ENCODE data around the gene LDLRAP1. TPM values are rescaled to one million over a fixed set of nuclear protein-coding genes. Genes with fewer than 3 reads are reported as not detected.

LDLRAP1 gene
- 10 to 100 TPM in 1 of 4 donors, 1 to 10 TPM in 3; 1.2 to 26.6 (median 7.7) TPM for total RNA-seq

GRCh38 chr1:25543425-25544242 is at the start of gene LDLRAP1:
Gene LDLRAP1 (plus strand): TSS chr1:25543606. CDS start chr1:25543699, 93 bp downstream.
- no peaks in the 10 kb centered on the region for H3K27me3 ChIP-seq
- intact Hi-C loops (cut with DNase I; ENCODE audit: low total_unique reads) = no loop called here
- H3K9me3 ChIP-seq = no peaks in the 10 kb centered on the region
- TF ChIP-seq CTCF (IDR thresholded peaks at IDR 0.05) (peak in 1 of 4 experiments; percentile 27), POLR2A (IDR thresholded peaks at IDR 0.05) (peak; percentile 92 to 94)
- peak; percentile 64 to 83 for DNase-seq
- H3K4me1 ChIP-seq = peaks cover 0 to 8% of the 10 kb centered on the region in 2 donors
- peak within 1 kb of the TSS; percentile 77 to 78 for H3K27ac ChIP-seq
- peak within 1 kb of the TSS; percentile 53 to 67 for H3K4me3 ChIP-seq
- H3K36me3 ChIP-seq = no peaks in the 10 kb centered on the region

GRCh38 chr1:25494952-25495351 is 48.5 kb upstream of the LDLRAP1 start:
- H3K36me3 ChIP-seq = no peaks in the 10 kb centered on the region
- H3K27me3 ChIP-seq = no peaks in the 10 kb centered on the region
- no peak for TF ChIP-seq POLR2A (IDR thresholded peaks at IDR 0.05)
- TF ChIP-seq CTCF (IDR thresholded peaks at IDR 0.05) = no peak
- H3K4me1 ChIP-seq = no peaks in the 10 kb centered on the region
- H3K4me3 ChIP-seq = no peak overlapping the region
- no peak overlapping the region for H3K27ac ChIP-seq
- no peak for DNase-seq
- H3K9me3 ChIP-seq = no peaks in the 10 kb centered on the region
- intact Hi-C loops (cut with DNase I; ENCODE audit: low total_unique reads) = no loop called here

GRCh38 chr1:25500694-25501093 is 42.7 kb upstream of the LDLRAP1 start:
- H3K4me3 ChIP-seq = no peak overlapping the region
- no peaks in the 10 kb centered on the region for H3K36me3 ChIP-seq
- no peak for TF ChIP-seq POLR2A (IDR thresholded peaks at IDR 0.05)
- no peak for TF ChIP-seq CTCF (IDR thresholded peaks at IDR 0.05)
- no peak for DNase-seq
- intact Hi-C loops (cut with DNase I; ENCODE audit: low total_unique reads) = no loop called here
- H3K27ac ChIP-seq = no peak overlapping the region
- H3K27me3 ChIP-seq = no peaks in the 10 kb centered on the region
- no peaks in the 10 kb centered on the region for H3K9me3 ChIP-seq
- H3K4me1 ChIP-seq = no peaks in the 10 kb centered on the region

GRCh38 chr1:25501235-25502058 is 42.0 kb upstream of the LDLRAP1 start:
- H3K9me3 ChIP-seq = no peaks in the 10 kb centered on the region
- no peaks in the 10 kb centered on the region for H3K27me3 ChIP-seq
- no peaks in the 10 kb centered on the region for H3K36me3 ChIP-seq
- intact Hi-C loops (cut with DNase I; ENCODE audit: low total_unique reads) = no loop called here
- H3K27ac ChIP-seq = no peak overlapping the region
- no peak for DNase-seq
- no peaks in the 10 kb centered on the region for H3K4me1 ChIP-seq
- TF ChIP-seq CTCF (IDR thresholded peaks at IDR 0.05) (no peak), POLR2A (IDR thresholded peaks at IDR 0.05) (no peak)
- no peak overlapping the region for H3K4me3 ChIP-seq

GRCh38 chr1:25502957-25503356 is 40.4 kb upstream of the LDLRAP1 start:
- Histone ChIP-seq H3K9me3 (no peaks in the 10 kb centered on the region), H3K27ac (no peak overlapping the region), H3K4me1 (no peaks in the 10 kb centered on the region), H3K36me3 (no peaks in the 10 kb centered on the region), H3K27me3 (no peaks in the 10 kb centered on the region), H3K4me3 (no peak overlapping the region)
- TF ChIP-seq POLR2A (IDR thresholded peaks at IDR 0.05) = no peak
- TF ChIP-seq CTCF (IDR thresholded peaks at IDR 0.05) = no peak
- intact Hi-C loops (cut with DNase I; ENCODE audit: low total_unique reads) = no loop called here
- no peak for DNase-seq
